ENCODE measurements around the gene TRPV4.

GRCh38 chr12:109873653-109874052 lies 40.5 kb upstream of the TRPV4 start:
- TF ChIP-seq CTCF (IDR thresholded peaks at IDR 0.05): no peak
- no peak for TF ChIP-seq ZNF512 (CRISPR knock-in tag; IDR thresholded peaks at IDR 0.05; ENCODE audit: borderline replicate concordance)
- no peak for TF ChIP-seq JUN (CRISPR knock-in tag; IDR thresholded peaks at IDR 0.05)
- TF ChIP-seq ATF3 (CRISPR knock-in tag; conservative IDR thresholded peaks at IDR 0.05): no peak
- no peak for TF ChIP-seq MAX (CRISPR knock-in tag; IDR thresholded peaks at IDR 0.05)
- TF ChIP-seq USF2 (CRISPR knock-in tag; IDR thresholded peaks at IDR 0.05): no peak
- TF ChIP-seq E2F1 (CRISPR knock-in tag; IDR thresholded peaks at IDR 0.05): no peak
- TF ChIP-seq FOXJ3 (CRISPR knock-in tag; IDR thresholded peaks at IDR 0.05; ENCODE audit: borderline replicate concordance): no peak
- no peak for TF ChIP-seq ZNF423 (CRISPR knock-in tag; IDR thresholded peaks at IDR 0.05)
- no peak for TF ChIP-seq RELA (CRISPR knock-in tag; IDR thresholded peaks at IDR 0.05; ENCODE audit: borderline replicate concordance)
- no peak for TF ChIP-seq TEAD4 (CRISPR knock-in tag; IDR thresholded peaks at IDR 0.05)
- no peak for TF ChIP-seq ELF4 (CRISPR knock-in tag; IDR thresholded peaks at IDR 0.05; ENCODE audit: low read depth)
- no peak for TF ChIP-seq USF1 (CRISPR knock-in tag; IDR thresholded peaks at IDR 0.05)
- TF ChIP-seq ESRRA (CRISPR knock-in tag; IDR thresholded peaks at IDR 0.05; ENCODE audit: borderline replicate concordance): no peak
